Muscle of leg (tissue), 11 donors: ENCODE measurements around the gene MPIG6B. TPM values are rescaled to one million over a fixed set of nuclear protein-coding genes. Genes with fewer than 3 reads are reported as not detected.

ENCODE experiments used
- DNase-seq: peaks from one replicate; pipeline ENCODE4 v3.0.0; 2013
- H3K27ac ChIP-seq: one replicate; pipeline ENCODE4 v1.5.1; 2013; ENCODE audit warnings: mild to moderate bottlenecking, low read length, control low read depth
- H3K27me3 ChIP-seq: one replicate; pipeline ENCODE4 v1.6.1; 2013; ENCODE audit warnings: low read length; ENCODE audit not compliant: control insufficient read depth, insufficient read depth
- H3K36me3 ChIP-seq: one replicate; pipeline ENCODE4 v1.6.1; 2013; ENCODE audit warnings: low read length; ENCODE audit not compliant: control insufficient read depth, insufficient read depth
- H3K4me1 ChIP-seq: one replicate; pipeline ENCODE4 v1.6.1; 2013; ENCODE audit warnings: low read length; ENCODE audit not compliant: control insufficient read depth, insufficient read depth
- H3K4me3 ChIP-seq: one replicate; pipeline ENCODE4 v1.5.1; 2013; ENCODE audit warnings: low read length, control low read depth
- H3K9me3 ChIP-seq: replicated peaks from 2 replicates; pipeline ENCODE4 v1.6.1; 2013; ENCODE audit warnings: low read depth, low read length; ENCODE audit not compliant: control insufficient read depth
- WGBS: methylation state at CpG from one replicate; pipeline ENCODE4 v1.1.5; 2013; ENCODE audit warnings: missing lambda C conversion rate; ENCODE audit not compliant: insufficient coverage; 5-methylcytosine and 5-hydroxymethylcytosine counted together
- polyA plus RNA-seq, 8 donors: library from polyadenylated mRNA; unstranded; fragments of 120-200 nt; gene quantifications; one replicate each; pipeline versions ENCODE4 v1.2.1 to v1.2.3, GENCODE V29; 2013; ENCODE audit warnings: inconsistent platforms in 1 of 8, low replicate concordance in 1 of 8; ENCODE audit not compliant: insufficient read length in 8 of 8, insufficient read depth in 1 of 8
- total RNA-seq: library from RNA; stranded (reverse); fragments of 120-200 nt; gene quantifications from one replicate; pipeline ENCODE4 v1.2.4, GENCODE V29; 2013

The MPIG6B gene
- total and polyA plus RNA-seq, 9 donors: 0.09 to 1.2 (median 0.73) TPM

DNA sequence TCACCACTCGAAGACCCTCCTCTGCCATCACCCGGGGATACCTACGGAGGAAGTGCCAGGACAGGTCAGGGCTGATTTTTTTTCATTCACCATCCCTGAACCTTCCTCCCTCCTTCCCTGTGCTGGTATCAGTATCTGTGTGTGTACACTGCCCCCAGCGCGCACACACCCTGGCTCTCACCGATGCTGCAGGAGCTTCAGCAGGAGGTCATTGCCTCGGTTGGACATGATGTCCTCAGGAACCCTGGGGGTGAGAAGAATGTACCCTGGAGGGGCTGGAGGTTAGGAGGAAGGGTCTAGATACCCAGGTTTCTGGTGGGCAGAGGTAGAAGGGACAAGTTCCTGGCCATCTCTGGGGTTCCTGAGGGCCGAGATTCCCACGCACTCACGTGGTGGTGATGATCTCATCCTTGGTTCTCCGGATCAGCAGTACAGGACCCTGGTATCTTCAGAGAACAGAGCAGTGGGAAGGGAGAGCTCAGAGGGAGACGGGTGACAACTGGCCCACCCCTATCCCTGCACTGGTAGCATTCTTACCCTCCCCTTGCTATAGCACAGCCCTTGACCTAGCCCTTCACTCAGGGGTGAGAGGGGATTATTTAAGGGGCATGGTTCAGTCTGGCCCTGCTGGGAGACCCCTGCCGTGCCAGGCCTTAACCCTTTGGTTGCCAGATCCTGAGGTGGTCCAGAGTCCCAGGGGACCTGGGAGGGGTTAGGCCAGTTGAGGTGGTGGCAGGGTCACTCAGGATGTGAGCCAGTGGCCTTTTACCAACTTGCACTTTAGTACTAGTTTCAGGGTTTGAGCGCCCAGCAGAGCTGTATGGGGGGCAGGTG is 35.1 kb upstream of the MPIG6B start:
- no peak for DNase-seq
- Histone ChIP-seq H3K27ac (no peak overlapping the region), H3K4me1 (peaks cover 8% of the 10 kb centered on the region), H3K4me3 (no peak overlapping the region), H3K27me3 (no peaks in the 10 kb centered on the region), H3K9me3 (no peaks in the 10 kb centered on the region), H3K36me3 (peaks cover 74% of the 10 kb centered on the region)
- 79% methylated on average over 8 of the region's 14 CpGs for WGBS

DNA sequence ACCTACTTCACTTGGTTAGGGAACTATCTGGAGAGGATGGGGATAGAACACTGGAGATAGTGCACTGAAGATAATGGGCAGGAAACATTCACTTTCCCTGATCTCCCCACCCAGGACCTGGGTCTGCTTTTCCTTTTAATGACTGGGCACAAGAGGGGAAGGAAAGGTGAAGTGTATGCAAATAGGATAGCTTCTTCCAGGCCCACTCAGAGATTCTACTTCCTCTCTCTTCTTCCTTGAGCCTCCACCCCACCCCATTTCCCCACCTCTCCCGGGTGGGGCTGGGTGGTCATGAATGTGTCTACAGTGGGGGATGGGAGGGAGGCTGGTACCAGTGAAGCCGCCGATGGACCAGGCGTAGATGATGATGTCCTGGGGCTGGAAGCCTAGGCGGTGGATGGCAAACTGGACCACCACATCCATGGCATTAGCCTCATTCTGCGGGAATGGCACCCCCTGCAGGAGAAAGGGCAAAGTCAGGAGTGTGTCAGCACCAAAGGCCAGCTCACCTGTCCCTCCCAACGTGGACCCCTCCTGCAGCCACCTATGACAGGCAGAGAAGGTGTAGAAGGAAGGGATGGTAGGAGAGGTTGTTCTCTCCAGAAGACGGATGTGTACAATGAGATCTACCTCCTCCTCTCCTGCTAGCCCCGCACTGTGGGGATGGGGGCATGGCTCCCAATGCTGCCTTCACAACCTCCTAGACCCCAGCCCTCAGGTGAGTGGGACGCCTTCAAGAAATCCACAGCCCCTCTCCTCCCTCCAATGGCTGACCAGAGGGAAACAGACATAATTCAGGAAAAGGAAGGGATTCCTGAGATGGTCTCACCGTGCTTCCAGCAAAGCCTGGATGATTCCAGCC is 33.7 kb upstream of the MPIG6B start:
- 86% methylated on average over 4 of the region's 11 CpGs for WGBS
- Histone ChIP-seq H3K4me3 (no peak overlapping the region), H3K27me3 (no peaks in the 10 kb centered on the region), H3K27ac (no peak overlapping the region), H3K4me1 (no peaks in the 10 kb centered on the region), H3K36me3 (peaks cover 83% of the 10 kb centered on the region), H3K9me3 (no peaks in the 10 kb centered on the region)
- no peak for DNase-seq

DNA sequence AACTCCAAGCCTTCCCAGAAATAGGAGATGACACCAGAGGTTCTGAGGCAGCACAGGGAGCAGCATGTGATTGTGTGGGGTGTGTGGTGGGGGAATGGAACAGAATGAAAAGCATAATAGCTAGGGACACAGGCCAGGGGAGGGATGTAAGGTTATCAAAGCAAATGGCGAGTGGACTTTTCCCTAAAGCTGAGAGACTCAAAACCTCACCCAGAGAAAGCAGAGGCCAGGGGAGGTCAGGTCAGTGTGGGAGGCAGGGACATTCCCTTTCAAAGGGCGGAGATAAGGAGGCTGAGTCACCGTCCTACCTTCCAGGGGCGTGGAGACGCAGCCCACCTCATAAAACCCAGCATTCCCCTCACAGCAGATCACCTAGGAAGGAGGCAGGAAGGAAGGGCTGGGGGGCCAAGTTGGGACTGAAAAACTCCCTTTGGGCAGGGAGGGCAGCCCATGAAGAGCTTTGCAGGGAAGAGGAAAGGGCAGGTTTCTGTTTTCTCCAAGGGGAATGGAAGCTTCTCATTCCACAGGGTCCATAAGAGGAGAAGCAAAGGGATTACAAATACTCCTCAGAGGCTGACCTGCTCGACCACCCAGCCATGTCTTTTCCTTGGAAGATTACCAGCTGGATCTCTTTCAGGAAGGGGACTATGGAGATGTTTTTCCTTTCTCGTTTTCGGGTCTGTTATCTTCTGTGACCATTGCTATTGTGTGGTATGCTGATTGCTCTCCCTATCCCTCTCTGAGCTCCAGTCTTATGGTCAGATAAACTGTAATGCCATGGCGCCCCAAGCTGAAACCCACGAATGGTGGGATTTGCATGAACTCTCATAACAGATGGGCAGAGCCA is 32.7 kb upstream of the MPIG6B start:
- no CpG with 5 or more reads among the region's 10 CpGs for WGBS
- no peak for DNase-seq
- H3K36me3 ChIP-seq: peaks cover 90% of the 10 kb centered on the region

GRCh38 chr6:31691078-31691463 is 32.1 kb upstream of the MPIG6B start:
- peaks cover 85% of the 10 kb centered on the region for H3K36me3 ChIP-seq
- 73% methylated on average over 2 of the region's 6 CpGs for WGBS
- no peak for DNase-seq

More for the DNA sequence above, 32.7 kb upstream of the MPIG6B start:
- no peak overlapping the region for H3K4me3 ChIP-seq
- H3K9me3 ChIP-seq: no peaks in the 10 kb centered on the region
- H3K27ac ChIP-seq: no peak overlapping the region
- no peaks in the 10 kb centered on the region for H3K27me3 ChIP-seq
- H3K4me1 ChIP-seq: no peaks in the 10 kb centered on the region

GRCh38 chr6:31691564-31692108 is 31.5 kb upstream of the MPIG6B start:
- Histone ChIP-seq H3K4me1 (no peaks in the 10 kb centered on the region), H3K27me3 (no peaks in the 10 kb centered on the region), H3K4me3 (no peak overlapping the region), H3K9me3 (no peaks in the 10 kb centered on the region), H3K27ac (no peak overlapping the region), H3K36me3 (peaks cover 83% of the 10 kb centered on the region)
- no peak for DNase-seq
- 95% methylated on average over 8 of the region's 12 CpGs for WGBS

More at GRCh38 chr6:31691078-31691463, 32.1 kb upstream of the MPIG6B start:
- Histone ChIP-seq H3K27ac (no peak overlapping the region), H3K4me3 (no peak overlapping the region), H3K27me3 (no peaks in the 10 kb centered on the region), H3K9me3 (no peaks in the 10 kb centered on the region), H3K4me1 (no peaks in the 10 kb centered on the region)

GRCh38 chr6:31692353-31692752 is 30.8 kb upstream of the MPIG6B start:
- no peak for DNase-seq
- WGBS: 81% methylated on average over 2 of the region's 4 CpGs
- Histone ChIP-seq H3K36me3 (peaks cover 82% of the 10 kb centered on the region), H3K4me3 (no peak overlapping the region), H3K27me3 (no peaks in the 10 kb centered on the region), H3K27ac (no peak overlapping the region), H3K4me1 (no peaks in the 10 kb centered on the region), H3K9me3 (no peaks in the 10 kb centered on the region)

- no peaks in the 10 kb centered on the region for H3K27me3 ChIP-seq
- no peaks in the 10 kb centered on the region for H3K4me1 ChIP-seq
- H3K9me3 ChIP-seq: no peaks in the 10 kb centered on the region
- H3K27ac ChIP-seq: no peak overlapping the region
- H3K4me3 ChIP-seq: no peak overlapping the region
- DNase-seq: no peak
- H3K36me3 ChIP-seq: peaks cover 81% of the 10 kb centered on the region
- WGBS: 97% methylated on average over 8 of the region's 9 CpGs
Measured at GRCh38 chr6:31692886-31693285, 30.3 kb upstream of the MPIG6B start.

DNA sequence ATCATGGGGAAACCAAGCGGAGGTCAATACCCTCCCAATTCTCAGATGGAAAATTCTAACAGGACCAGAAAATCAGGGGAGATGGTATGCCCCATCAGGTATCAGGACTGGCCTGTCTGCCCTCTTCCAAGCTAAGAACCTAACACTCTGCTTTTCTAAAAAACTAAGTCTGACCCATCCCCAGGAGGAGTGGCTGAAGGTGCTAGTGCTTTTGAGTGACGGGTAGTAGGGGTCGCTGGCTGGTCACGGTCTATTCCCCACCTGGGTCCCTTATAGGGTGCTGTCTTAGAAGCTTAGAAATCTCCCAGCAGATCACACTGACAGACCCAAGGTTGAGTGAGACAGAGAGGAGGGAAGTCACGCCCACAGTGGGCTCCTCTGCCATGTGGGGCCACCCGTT is 29.6 kb upstream of the MPIG6B start:
- no peak for DNase-seq
- Histone ChIP-seq H3K36me3 (peaks cover 75% of the 10 kb centered on the region), H3K4me1 (no peaks in the 10 kb centered on the region), H3K9me3 (no peaks in the 10 kb centered on the region), H3K27ac (no peak overlapping the region), H3K27me3 (no peaks in the 10 kb centered on the region), H3K4me3 (no peak overlapping the region)
- 83% methylated on average over 2 of the region's 6 CpGs for WGBS

DNA sequence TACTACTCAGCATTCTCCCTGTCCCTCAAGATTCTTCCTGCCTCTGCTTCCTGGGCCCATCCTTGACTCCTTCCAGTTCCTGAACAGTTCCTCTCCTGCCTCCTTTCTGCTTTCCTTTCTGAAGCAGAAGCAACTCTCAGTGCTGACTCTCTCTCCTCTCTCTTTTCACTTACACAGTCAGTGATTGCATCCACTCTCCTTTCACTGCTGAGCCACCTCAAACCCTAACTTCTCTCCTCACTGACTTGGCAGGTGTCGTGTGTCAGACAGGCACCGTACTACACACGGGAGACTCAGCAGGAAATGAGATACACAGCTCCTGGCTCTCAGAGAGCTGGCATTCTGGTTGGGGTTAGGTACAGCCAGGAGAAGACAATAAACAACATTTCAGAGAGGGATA is 25.6 kb upstream of the MPIG6B start:
- Histone ChIP-seq H3K4me3 (no peak overlapping the region), H3K27ac (no peak overlapping the region), H3K9me3 (no peaks in the 10 kb centered on the region), H3K36me3 (peaks cover 59% of the 10 kb centered on the region), H3K27me3 (no peaks in the 10 kb centered on the region), H3K4me1 (peaks cover 15% of the 10 kb centered on the region)
- DNase-seq: no peak
- no CpG with 5 or more reads among the region's 3 CpGs for WGBS
